HTERT RPE-1 (cell line): ENCODE results near the gene SYNGR3.

Source experiments
- in situ Hi-C: fragments of 300-500 bp; cut with MboI; formaldehyde crosslinking; loops from 4 replicates; pipeline ENCODE4 v1.14.3; 2020; ENCODE audit warnings: low sequenced_read_pairs

The SYNGR3 gene

GRCh38 chr16:2039274-2040031 lies 49.7 kb downstream of the SYNGR3 start:
- in situ Hi-C loops, result no loop called here

GRCh38 chr16:2040041-2040786 lies 50.4 kb downstream of the SYNGR3 start:
- in situ Hi-C loops, result no loop called here

- in situ Hi-C loops, result no loop called here
These were observed 51.2 kb downstream of the SYNGR3 start for GRCh38 chr16:2040787-2041522.

- in situ Hi-C loops, result no loop called here
These were observed 52.6 kb downstream of the SYNGR3 start for GRCh38 chr16:2042171-2042985.

GRCh38 chr16:2042986-2043666 lies 53.4 kb downstream of the SYNGR3 start:
- in situ Hi-C loops, result no loop called here
